ENCODE measurements around the gene KIAA0825. TPM values are rescaled to one million over a fixed set of nuclear protein-coding genes. Genes with fewer than 3 reads are reported as not detected.

The KIAA0825 gene
- total and polyA plus RNA-seq, 2 of the 8 experiments (the other 6 are each of a cell fraction or from before 2014, with no cell fraction given), result 0.60 to 1.0 TPM

DNA sequence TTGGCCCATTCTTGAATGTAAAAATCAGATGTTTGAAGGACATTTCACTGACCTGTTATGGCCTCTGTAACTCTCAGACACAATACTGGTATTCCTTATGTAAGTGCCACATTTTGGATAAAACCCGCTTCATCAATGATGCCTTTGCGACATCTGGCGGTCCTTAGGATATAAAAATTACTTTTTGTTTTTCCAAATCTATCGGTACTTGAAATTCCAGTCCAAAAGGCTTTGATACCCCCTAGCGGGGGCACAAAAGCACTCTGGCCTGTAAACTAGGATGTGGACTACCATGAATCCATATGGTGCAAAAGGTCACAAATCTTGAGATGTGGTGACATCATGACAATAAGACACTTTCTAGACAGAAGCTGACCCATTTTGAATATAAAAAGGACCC lies 291.8 kb downstream of the KIAA0825 start (continued):
- TF ChIP-seq TEAD4 (IDR thresholded peaks at IDR 0.05; ENCODE audit: low read depth, low read length) (no peak), NANOG (IDR thresholded peaks at IDR 0.05; ENCODE audit: insufficient read depth, low read depth, low read length, poor library complexity, severe bottlenecking) (no peak), CTBP2 (IDR thresholded peaks at IDR 0.05; ENCODE audit: borderline replicate concordance, insufficient read depth, insufficient read length, low read length) (no peak)
